ENCODE measurements around the gene SLC5A4. TPM values are rescaled to one million over a fixed set of nuclear protein-coding genes. Genes with fewer than 3 reads are reported as not detected.
"Not testable (repeated sequence)": the region's sequence is repeated elsewhere in the genome, so short reads cannot be mapped to it uniquely, and the experiment has no call there.

SLC5A4 gene
- not detected for total RNA-seq
- not detected for total RNA-seq (2013)
- 0 to 0.09 (median 0) reads per million in 29 experiments for total RNA-seq

DNA sequence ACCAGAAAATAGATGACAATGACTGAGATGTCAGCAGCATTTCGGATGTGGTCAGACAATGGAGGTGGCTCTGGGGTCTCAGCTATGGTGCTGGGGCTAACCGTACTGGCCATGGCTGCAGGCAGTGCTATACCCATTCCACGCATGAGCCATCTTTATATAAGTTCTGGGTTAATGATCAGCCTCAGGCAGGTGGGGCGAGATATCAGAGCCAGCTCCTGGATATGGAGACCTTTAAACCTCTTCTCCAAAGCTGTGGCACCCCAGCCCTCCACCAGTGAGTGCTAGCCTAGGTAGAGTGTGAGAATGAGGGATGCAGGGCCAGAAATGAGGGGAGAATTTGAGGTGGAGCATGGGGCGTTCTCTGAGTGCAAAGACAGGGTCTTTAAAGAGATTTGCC is at the start of gene SLC5A4:
SLC5A4 (minus strand) TSS at position 131 of the 400 bp plus-strand sequence; CDS start at position 113, 18 bp downstream.
- no peaks in the 10 kb centered on the region for H3K9me3 Mint-ChIP-seq
- WGBS (ENCODE audit: insufficient coverage), result 68% methylated on average over 4 of the region's 5 CpGs
- no peaks in the 10 kb centered on the region for H3K4me1 Mint-ChIP-seq
- Histone ChIP-seq H3K4me1 (ENCODE audit: control insufficient read depth in 1 of 2, extremely low read depth in 1 of 2, insufficient read depth in 2 of 2, low read length in 2 of 2) (no peaks in the 10 kb centered on the region), H3K27me3 (replicated peaks in 1 of 2; ENCODE audit: control insufficient read depth in 2 of 2, extremely low read depth in 1 of 2, insufficient read depth in 2 of 2, low read length in 1 of 2) (peaks cover 0 to 18% of the 10 kb centered on the region in 2 experiments), H3K4me3 (ENCODE audit: control insufficient read depth in 1 of 2, extremely low read depth in 1 of 2, low read length in 1 of 2) (no peak within 1 kb of the TSS), H3K27ac (ENCODE audit: low read length) (no peak within 1 kb of the TSS), H3K36me3 (ENCODE audit: control insufficient read depth in 2 of 2, extremely low read depth in 1 of 2, insufficient read depth in 1 of 2, low read length in 1 of 2) (no peaks in the 10 kb centered on the region), H3K9me3 (no peaks in the 10 kb centered on the region)
- H3K36me3 Mint-ChIP-seq, result no peaks in the 10 kb centered on the region
- POLR2A ChIA-PET, result no interaction called here
- CTCF ChIA-PET, result no interaction called here
- H3K27me3 Mint-ChIP-seq, result peaks cover 14 to 18% of the 10 kb centered on the region in 2 donors
- DNase-seq, result no peak
- ATAC-seq (replicated peaks in 1 of 4), result no peak
- H3K27ac Mint-ChIP-seq, result no peak within 1 kb of the TSS
- no peak within 1 kb of the TSS for H3K4me3 Mint-ChIP-seq

DNA sequence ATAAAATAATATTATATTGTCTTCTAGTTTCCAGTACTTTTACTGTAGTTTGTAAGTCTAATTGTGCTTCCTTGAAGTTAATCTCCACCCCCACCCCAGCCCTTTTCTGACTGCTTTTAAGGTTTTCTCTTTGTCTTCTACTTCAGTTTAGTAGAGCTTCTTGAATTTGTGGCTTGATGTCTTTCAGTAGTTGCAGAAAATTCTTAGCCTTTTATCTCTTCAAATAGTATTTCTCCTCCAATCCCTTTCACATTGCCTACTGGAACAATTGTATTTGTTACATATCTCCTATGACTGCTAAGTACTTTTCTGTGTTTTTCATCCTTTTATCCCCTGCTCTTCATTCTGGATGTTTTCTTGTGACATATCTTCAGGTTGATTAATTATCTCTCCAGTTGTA is 38.8 kb upstream of the SLC5A4 start:
- H3K4me3 ChIP-seq (ENCODE audit: control insufficient read depth in 1 of 2, extremely low read depth in 1 of 2, low read length in 1 of 2); ATAC-seq (replicated peaks in 1 of 4); POLR2A ChIA-PET; H3K4me3 Mint-ChIP-seq; H3K4me1 Mint-ChIP-seq; H3K27me3 ChIP-seq (replicated peaks in 1 of 2; ENCODE audit: control insufficient read depth in 2 of 2, extremely low read depth in 1 of 2, insufficient read depth in 2 of 2, low read length in 1 of 2); DNase-seq; H3K36me3 ChIP-seq (ENCODE audit: control insufficient read depth in 2 of 2, extremely low read depth in 1 of 2, insufficient read depth in 1 of 2, low read length in 1 of 2); H3K36me3 Mint-ChIP-seq; H3K9me3 Mint-ChIP-seq; H3K27ac Mint-ChIP-seq; H3K9me3 ChIP-seq; H3K27ac ChIP-seq (ENCODE audit: low read length); H3K4me1 ChIP-seq (ENCODE audit: control insufficient read depth in 1 of 2, extremely low read depth in 1 of 2, insufficient read depth in 2 of 2, low read length in 2 of 2): not testable (repeated sequence)
- peaks cover 7 to 10% of the 10 kb centered on the region in 2 donors for H3K27me3 Mint-ChIP-seq
- CTCF ChIA-PET, result interaction anchor here in 1 of 2 donors (0.6 kb wide), 1 partner anchor 182 kb away, joined by 3 read pairs; no protein-coding TSS in a partner anchor

- H3K27me3 Mint-ChIP-seq, result peaks cover 21 to 25% of the 10 kb centered on the region in 2 donors
- CTCF ChIA-PET, result no interaction called here
- POLR2A ChIA-PET, result no interaction called here
- no peaks in the 10 kb centered on the region for H3K36me3 ChIP-seq (ENCODE audit: control insufficient read depth in 2 of 2, extremely low read depth in 1 of 2, insufficient read depth in 1 of 2, low read length in 1 of 2)
- H3K36me3 Mint-ChIP-seq, result no peaks in the 10 kb centered on the region
- no CpG with 5 or more reads among the region's 3 CpGs for WGBS (ENCODE audit: insufficient coverage)
- H3K27ac Mint-ChIP-seq, result no peak overlapping the region
- peaks cover 0 to 18% of the 10 kb centered on the region in 2 experiments for H3K27me3 ChIP-seq (replicated peaks in 1 of 2; ENCODE audit: control insufficient read depth in 2 of 2, extremely low read depth in 1 of 2, insufficient read depth in 2 of 2, low read length in 1 of 2)
- no peak overlapping the region for H3K4me3 Mint-ChIP-seq
- ATAC-seq (replicated peaks in 1 of 4), result no peak
- H3K4me1 Mint-ChIP-seq, result no peaks in the 10 kb centered on the region
- DNase-seq, result no peak
- no peaks in the 10 kb centered on the region for H3K4me1 ChIP-seq (ENCODE audit: control insufficient read depth in 1 of 2, extremely low read depth in 1 of 2, insufficient read depth in 2 of 2, low read length in 2 of 2)
- H3K27ac ChIP-seq (ENCODE audit: low read length), result no peak overlapping the region
- H3K4me3 ChIP-seq (ENCODE audit: control insufficient read depth in 1 of 2, extremely low read depth in 1 of 2, low read length in 1 of 2), result no peak overlapping the region
- no peaks in the 10 kb centered on the region for H3K9me3 ChIP-seq
- H3K9me3 Mint-ChIP-seq, result no peaks in the 10 kb centered on the region
These were observed 31.2 kb upstream of the SLC5A4 start for GRCh38 chr22:32286290-32286840.

GRCh38 chr22:32281072-32281471 is 25.9 kb upstream of the SLC5A4 start:
- Mint-ChIP-seq H3K36me3 (no peaks in the 10 kb centered on the region), H3K4me1 (no peaks in the 10 kb centered on the region), H3K27me3 (peaks cover 19 to 25% of the 10 kb centered on the region in 2 donors), H3K4me3 (no peak overlapping the region), H3K9me3 (no peaks in the 10 kb centered on the region), H3K27ac (no peak overlapping the region)
- H3K4me1 ChIP-seq (ENCODE audit: control insufficient read depth in 1 of 2, extremely low read depth in 1 of 2, insufficient read depth in 2 of 2, low read length in 2 of 2), result no peaks in the 10 kb centered on the region
- no peak overlapping the region for H3K27ac ChIP-seq (ENCODE audit: low read length)
- WGBS (ENCODE audit: insufficient coverage), result 53% methylated on average over 7 of the region's 11 CpGs
- DNase-seq (no peak), ATAC-seq (replicated peaks in 1 of 4) (no peak)
- no peaks in the 10 kb centered on the region for H3K9me3 ChIP-seq
- no peaks in the 10 kb centered on the region for H3K36me3 ChIP-seq (ENCODE audit: control insufficient read depth in 2 of 2, extremely low read depth in 1 of 2, insufficient read depth in 1 of 2, low read length in 1 of 2)
- ChIA-PET CTCF (no interaction called here), POLR2A (interaction anchor here in 1 of 2 donors (0.5 kb wide), 1 partner anchor 584 kb away, joined by 8 read pairs; no protein-coding TSS in a partner anchor)
- H3K27me3 ChIP-seq (replicated peaks in 1 of 2; ENCODE audit: control insufficient read depth in 2 of 2, extremely low read depth in 1 of 2, insufficient read depth in 2 of 2, low read length in 1 of 2), result peaks cover 0 to 20% of the 10 kb centered on the region in 2 experiments
- no peak overlapping the region for H3K4me3 ChIP-seq (ENCODE audit: control insufficient read depth in 1 of 2, extremely low read depth in 1 of 2, low read length in 1 of 2)

DNA sequence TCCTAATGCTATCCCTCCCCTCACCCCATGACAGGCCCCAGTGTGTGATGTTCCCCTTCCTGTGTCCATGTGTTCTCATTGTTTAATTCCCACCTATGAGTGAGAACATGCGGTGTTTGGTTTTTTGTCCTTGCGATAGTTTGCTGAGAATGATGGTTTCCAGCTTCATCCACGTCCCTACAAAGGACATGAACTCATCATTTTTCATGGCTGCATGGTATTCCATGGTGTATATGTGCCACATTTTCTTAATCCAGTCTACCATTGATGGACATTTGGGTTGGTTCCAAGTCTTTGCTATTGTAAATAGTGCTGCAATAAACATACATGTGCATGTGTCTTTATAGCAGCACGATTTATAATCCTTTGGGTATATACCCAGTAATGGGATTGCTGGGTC is 20.2 kb upstream of the SLC5A4 start:
- POLR2A ChIA-PET; H3K9me3 Mint-ChIP-seq; H3K27ac Mint-ChIP-seq; H3K36me3 Mint-ChIP-seq; H3K27me3 Mint-ChIP-seq; H3K4me1 Mint-ChIP-seq; CTCF ChIA-PET; ATAC-seq (replicated peaks in 1 of 4); H3K4me1 ChIP-seq (ENCODE audit: control insufficient read depth in 1 of 2, extremely low read depth in 1 of 2, insufficient read depth in 2 of 2, low read length in 2 of 2); H3K27ac ChIP-seq (ENCODE audit: low read length); H3K27me3 ChIP-seq (replicated peaks in 1 of 2; ENCODE audit: control insufficient read depth in 2 of 2, extremely low read depth in 1 of 2, insufficient read depth in 2 of 2, low read length in 1 of 2); DNase-seq; H3K36me3 ChIP-seq (ENCODE audit: control insufficient read depth in 2 of 2, extremely low read depth in 1 of 2, insufficient read depth in 1 of 2, low read length in 1 of 2); H3K4me3 ChIP-seq (ENCODE audit: control insufficient read depth in 1 of 2, extremely low read depth in 1 of 2, low read length in 1 of 2); H3K4me3 Mint-ChIP-seq; H3K9me3 ChIP-seq: not testable (repeated sequence)
- no CpG with 5 or more reads among the region's 4 CpGs for WGBS (ENCODE audit: insufficient coverage)

DNA sequence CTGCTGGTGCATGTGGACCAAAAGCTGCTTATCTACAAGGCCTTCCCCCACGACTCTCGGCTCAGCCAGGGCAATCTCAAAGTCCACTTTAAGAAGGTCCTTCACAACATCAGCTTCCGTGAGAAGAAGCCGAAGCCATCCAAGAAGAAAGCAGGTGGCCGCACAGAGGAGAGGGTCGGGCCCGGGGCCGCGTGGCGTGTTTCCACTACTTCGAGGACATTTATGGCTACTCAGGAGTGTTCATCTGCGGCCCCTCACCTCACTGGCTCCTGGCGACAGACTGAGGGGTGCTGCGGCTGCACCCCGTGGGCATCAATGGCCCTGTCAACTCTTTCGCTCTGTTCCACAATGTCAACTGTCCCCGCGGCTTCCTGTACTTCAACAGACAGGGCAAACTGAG is 16.2 kb upstream of the SLC5A4 start:
- Mint-ChIP-seq H3K9me3 (no peaks in the 10 kb centered on the region), H3K4me3 (no peak overlapping the region), H3K36me3 (no peaks in the 10 kb centered on the region), H3K4me1 (peaks cover 0 to 2% (median 0%) of the 10 kb centered on the region in 3 donors), H3K27me3 (no peaks in the 10 kb centered on the region), H3K27ac (no peak overlapping the region)
- no peaks in the 10 kb centered on the region for H3K9me3 ChIP-seq
- H3K4me3 ChIP-seq (ENCODE audit: control insufficient read depth in 1 of 2, extremely low read depth in 1 of 2, low read length in 1 of 2), result no peak overlapping the region
- POLR2A ChIA-PET, result no interaction called here
- H3K4me1 ChIP-seq (ENCODE audit: control insufficient read depth in 1 of 2, extremely low read depth in 1 of 2, insufficient read depth in 2 of 2, low read length in 2 of 2), result no peaks in the 10 kb centered on the region
- CTCF ChIA-PET, result no interaction called here
- DNase-seq (no peak), ATAC-seq (replicated peaks in 1 of 4) (no peak)
- no peaks in the 10 kb centered on the region for H3K36me3 ChIP-seq (ENCODE audit: control insufficient read depth in 2 of 2, extremely low read depth in 1 of 2, insufficient read depth in 1 of 2, low read length in 1 of 2)
- no peak overlapping the region for H3K27ac ChIP-seq (ENCODE audit: low read length)
- WGBS (ENCODE audit: insufficient coverage), result 84% methylated on average over 17 of the region's 18 CpGs
- H3K27me3 ChIP-seq (replicated peaks in 1 of 2; ENCODE audit: control insufficient read depth in 2 of 2, extremely low read depth in 1 of 2, insufficient read depth in 2 of 2, low read length in 1 of 2), result peaks cover 0 to 18% of the 10 kb centered on the region in 2 experiments

Measured in T-cell (primary cell).